Activated gamma-delta T cell treated with anti-CD3 and anti-CD28 coated beads, Interleukin-2, amount 50 U/mL, for 16 hours (primary cell): ENCODE results near the gene STK38L.
"Not testable (repeated sequence)": the region's sequence is repeated elsewhere in the genome, so short reads cannot be mapped to it uniquely, and the experiment has no call there.

ENCODE experiments used
- DNase-seq: peaks from one replicate; pipeline ENCODE4 v3.0.0-alpha.2; 2020; ENCODE audit warnings: low read depth

STK38L gene

GRCh38 chr12:27226407-27226929, 17.6 kb upstream of the STK38L start:
- no peak for DNase-seq

GRCh38 chr12:27229367-27229766, 14.7 kb upstream of the STK38L start:
- DNase-seq, result no peak

GRCh38 chr12:27231374-27231773, 12.7 kb upstream of the STK38L start:
- not testable (repeated sequence) for DNase-seq

DNA sequence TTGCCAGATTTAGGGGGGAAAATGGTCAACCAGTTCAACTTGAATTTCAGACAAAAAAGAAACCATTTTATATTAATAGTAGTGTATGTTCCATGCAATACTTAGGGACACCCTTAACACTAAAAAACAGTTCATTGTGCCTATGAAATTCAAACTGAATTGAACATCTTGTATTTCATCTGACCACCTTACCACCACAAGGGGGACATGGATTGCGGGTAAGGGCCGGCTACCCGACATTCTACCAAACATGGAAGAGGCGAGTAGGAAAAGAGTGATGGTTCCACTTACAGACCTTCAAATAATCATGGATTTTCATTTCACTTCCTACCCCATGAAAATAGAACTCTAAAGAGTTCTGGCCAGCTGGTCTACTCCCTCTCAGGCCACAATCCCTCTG, 10.3 kb upstream of the STK38L start:
- no peak for DNase-seq

GRCh38 chr12:27236498-27236897, 7.6 kb upstream of the STK38L start:
- DNase-seq, result no peak

- no peak for DNase-seq
Observed at GRCh38 chr12:27237790-27238771, 6.0 kb upstream of the STK38L start.

DNA sequence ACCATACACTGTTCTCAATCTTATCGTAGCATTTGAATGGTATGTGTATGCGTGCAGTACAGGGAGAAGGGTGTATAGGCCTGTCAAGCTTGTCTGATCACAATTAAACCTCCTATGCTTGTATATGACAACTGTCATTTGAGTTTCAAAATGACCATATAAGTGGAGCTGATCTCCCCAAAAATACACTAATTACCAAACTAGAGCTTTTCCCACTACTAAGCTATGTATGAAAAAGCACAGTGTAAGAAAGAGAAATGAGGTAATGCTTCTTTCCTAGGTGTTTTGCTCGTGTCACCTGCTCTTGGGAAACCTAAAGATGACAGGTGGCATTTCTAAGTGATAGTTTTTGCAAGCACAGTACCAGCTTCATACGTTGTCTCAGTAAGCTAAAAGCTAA, 1.1 kb upstream of the STK38L start:
- DNase-seq, result no peak

- no peak for DNase-seq
Observed at GRCh38 chr12:27244689-27245488, 803 bp downstream of the STK38L start.

- DNase-seq, result no peak
Observed at GRCh38 chr12:27246141-27246540, 2.1 kb downstream of the STK38L start.

- no peak for DNase-seq
Observed at GRCh38 chr12:27246774-27247173, 2.7 kb downstream of the STK38L start.

- no peak for DNase-seq
Observed at GRCh38 chr12:27252934-27253333, 8.8 kb downstream of the STK38L start.

DNA sequence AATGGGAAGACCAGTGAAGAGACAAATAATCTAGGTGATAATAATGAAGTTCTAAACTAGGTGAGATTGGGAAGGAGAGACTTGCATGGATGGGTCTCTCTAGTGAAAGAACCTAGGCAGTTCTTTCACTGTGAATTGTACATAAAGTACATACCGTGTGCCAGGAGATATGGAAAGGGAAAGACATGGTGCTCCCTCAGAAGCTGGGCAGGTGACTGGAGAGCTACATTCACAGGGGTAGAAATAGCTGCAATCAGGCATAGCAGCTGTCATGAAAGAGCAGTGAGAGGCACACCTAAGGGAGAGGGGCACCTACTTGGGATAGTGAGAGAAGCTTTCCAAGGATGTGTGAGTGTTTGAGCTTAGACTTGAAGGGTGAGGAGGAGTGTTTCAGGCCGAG, 9.3 kb downstream of the STK38L start:
- DNase-seq, result no peak

DNA sequence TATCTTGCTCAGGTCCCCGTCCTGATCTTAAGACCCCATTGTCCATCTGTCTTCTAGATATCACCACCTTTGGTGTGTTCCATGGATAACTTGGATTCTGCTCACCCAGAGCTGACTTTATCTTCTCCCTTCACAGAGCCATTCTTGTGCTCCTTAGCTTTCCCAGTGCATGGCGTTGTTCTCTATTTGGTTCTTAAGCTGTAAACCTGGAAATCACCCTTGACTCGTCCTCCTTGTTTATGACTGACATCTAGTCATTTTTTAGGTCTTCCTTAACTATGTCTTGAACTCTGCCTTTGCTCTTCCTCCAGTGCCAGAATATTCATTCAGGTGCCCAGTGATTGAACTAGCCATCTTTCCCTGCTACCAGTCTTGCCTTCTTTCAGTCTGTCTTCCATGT, 11.7 kb downstream of the STK38L start:
- no peak for DNase-seq

GRCh38 chr12:27257104-27257843, 13.2 kb downstream of the STK38L start:
- DNase-seq, result no peak

DNA sequence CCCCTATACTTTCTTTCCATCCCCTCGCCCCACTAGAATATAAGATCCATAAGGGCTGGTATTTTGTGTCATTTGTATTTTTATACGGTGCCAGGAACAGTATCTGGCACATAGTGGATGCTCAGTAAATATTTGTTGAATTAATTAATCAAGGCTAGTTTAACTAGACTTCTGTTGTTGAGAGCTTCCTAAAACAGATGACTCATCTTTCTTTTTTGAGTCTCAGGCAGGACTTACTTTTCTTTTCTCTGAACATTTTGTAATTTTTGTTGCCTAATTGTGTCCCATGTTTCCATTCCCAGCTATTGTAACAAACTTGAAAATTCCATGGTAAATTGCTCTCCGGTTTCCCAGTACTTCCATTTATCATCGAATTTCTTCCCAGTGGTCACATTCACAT, 16.7 kb downstream of the STK38L start:
- DNase-seq, result no peak

GRCh38 chr12:27261866-27262265, 17.8 kb downstream of the STK38L start:
- no peak for DNase-seq

- DNase-seq, result no peak
Observed at GRCh38 chr12:27270148-27270547, 26.1 kb downstream of the STK38L start.

- DNase-seq, result no peak
Observed at GRCh38 chr12:27271206-27271605, 27.1 kb downstream of the STK38L start.

- DNase-seq, result no peak
Observed at GRCh38 chr12:27272373-27273028, 28.4 kb downstream of the STK38L start.

GRCh38 chr12:27273114-27273513, 29.0 kb downstream of the STK38L start:
- DNase-seq, result no peak

GRCh38 chr12:27274706-27275105, 30.6 kb downstream of the STK38L start:
- no peak for DNase-seq

DNA sequence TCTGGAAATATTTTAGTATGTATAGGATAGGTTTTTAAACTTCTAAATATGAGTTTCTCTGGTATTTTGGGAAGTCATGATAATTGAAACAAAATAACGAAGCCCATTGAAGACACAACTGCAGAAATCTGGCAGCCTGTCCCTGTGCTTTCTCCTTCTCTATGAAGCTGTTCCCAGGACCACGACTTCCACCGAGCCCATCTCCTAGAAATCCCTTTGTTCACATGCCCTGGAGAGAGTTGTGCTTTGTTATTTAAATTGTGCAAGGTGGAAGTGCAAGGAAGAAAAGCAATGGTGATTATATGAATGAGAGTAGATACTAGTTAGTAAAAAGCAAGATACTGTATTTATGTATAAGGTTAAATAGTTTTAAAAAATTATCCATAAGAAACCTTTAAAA, 32.2 kb downstream of the STK38L start:
- DNase-seq, result no peak
